SK-N-MC (cell line): ENCODE data around the gene FAM72B.
"Not testable (repeated sequence)": the region's sequence is repeated elsewhere in the genome, so short reads cannot be mapped to it uniquely, and the experiment has no call there.

ENCODE experiments used
- EZH2 ChIP-seq: fragments of 200-600 bp; sonication (generic); IDR thresholded peaks from one replicate; pipeline ENCODE4 v1.6.1; 2017; ENCODE audit warnings: antibody characterized with exemption
- FOXP2 ChIP-seq: optimal IDR thresholded peaks from 2 replicates; pipeline ENCODE3; 2011; ENCODE audit warnings: mild to moderate bottlenecking, moderate library complexity; ENCODE audit not compliant: insufficient read depth; ENCODE audit errors: extremely low read length, control extremely low read depth
- POLR2AphosphoS5 ChIP-seq: IDR thresholded peaks from 2 replicates; pipeline ENCODE4 v1.6.1; 2012; ENCODE audit warnings: mild to moderate bottlenecking, low read depth, low read length, borderline replicate concordance

GRCh38 chr1:121192512-121192911 is 8.4 kb upstream of the FAM72B start:
- not testable (repeated sequence) for TF ChIP-seq POLR2AphosphoS5, EZH2, FOXP2
